ENCODE measurements around the gene EXOSC6.
"Not testable (repeated sequence)": the region's sequence is repeated elsewhere in the genome, so short reads cannot be mapped to it uniquely, and the experiment has no call there.

The EXOSC6 gene

DNA sequence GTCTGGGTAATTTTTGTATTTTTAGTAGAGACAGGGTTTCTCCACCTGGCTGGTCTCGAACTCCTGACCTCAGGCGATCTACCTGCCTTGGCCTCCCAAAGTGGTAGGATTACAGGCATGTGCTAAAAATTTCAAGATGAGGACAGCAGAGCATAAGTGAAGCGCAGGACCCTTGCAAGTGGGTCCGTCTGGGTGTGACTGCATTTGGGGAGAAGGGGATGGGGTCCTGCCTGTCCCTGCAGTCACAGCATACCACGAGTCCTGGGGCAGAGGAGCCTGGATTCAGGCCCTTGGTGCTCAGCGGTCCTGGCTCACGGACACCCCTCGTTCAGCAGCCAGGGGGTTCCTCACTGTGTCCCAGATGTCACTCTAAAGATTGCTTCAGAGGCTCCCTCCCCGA, 53.5 kb downstream of the EXOSC6 start:
- DNase-seq, result not testable (repeated sequence)

DNA sequence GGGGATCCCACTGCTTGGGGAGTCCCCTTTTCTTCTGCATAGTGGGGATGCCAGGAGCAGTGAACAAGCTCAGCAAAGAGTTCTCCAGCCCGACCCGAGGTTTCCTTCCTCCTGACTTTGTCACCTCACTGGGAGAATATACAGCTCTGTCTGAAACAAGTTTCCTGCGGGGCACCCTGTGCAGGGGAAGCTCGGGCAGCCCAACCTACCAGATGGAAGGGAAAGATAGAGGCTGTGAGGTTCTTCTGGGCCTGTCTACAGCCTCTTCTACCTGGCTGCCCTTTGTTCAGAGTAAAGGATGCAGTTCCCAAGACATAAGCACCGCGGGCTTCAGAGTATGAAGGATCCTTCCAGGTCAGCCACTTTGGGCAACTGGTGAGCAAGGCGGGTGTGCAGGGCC, 54.1 kb downstream of the EXOSC6 start:
- not testable (repeated sequence) for DNase-seq

All from NCI-H1105 treated with DMSO at 0.1 percent for 48 hours (cell line).